SU-DHL-6 (cell line): Measurements from ENCODE around the gene AHSP.
"Not testable (repeated sequence)": the region's sequence is repeated elsewhere in the genome, so short reads cannot be mapped to it uniquely, and the experiment has no call there.

Experiments used
- H2AFZ ChIP-seq: fragments of 200-600 bp; sonication (generic); 2 replicates; pipeline ENCODE4 v1.6.1; 2014; ENCODE audit warnings: low read depth, mild to moderate bottlenecking, moderate library complexity, mixed read lengths, antibody characterized with exemption, low read length; ENCODE audit not compliant: severe bottlenecking
- H3F3A ChIP-seq: fragments of 200-600 bp; shearing (Covaris generic); 2 replicates; pipeline ENCODE4 v1.6.0; 2016; ENCODE audit warnings: antibody characterized with exemption, mild to moderate bottlenecking; ENCODE audit not compliant: insufficient read depth
- H3K27ac ChIP-seq: fragments of 200-600 bp; sonication (generic); 2 replicates; pipeline ENCODE4 v1.5.1; 2016; ENCODE audit warnings: low read depth, mild to moderate bottlenecking, low read length, moderate library complexity, mixed read lengths
- H3K27me3 ChIP-seq: fragments of 200-600 bp; sonication (generic), shearing (Covaris generic); 2 replicates; pipeline ENCODE4 v1.6.0; 2014; ENCODE audit warnings: mild to moderate bottlenecking, low read length
- H3K36me3 ChIP-seq: fragments of 200-600 bp; sonication (generic); 2 replicates; pipeline ENCODE4 v1.6.1; 2014; ENCODE audit warnings: mild to moderate bottlenecking, low read length, mixed read lengths
- H3K4me2 ChIP-seq: fragments of 300-600, 200-600 bp; shearing (Covaris generic), sonication (generic); 2 replicates; pipeline ENCODE4 v1.6.0; 2014; ENCODE audit warnings: low read length, low read depth, mild to moderate bottlenecking; ENCODE audit not compliant: poor library complexity, severe bottlenecking
- H3K4me3 ChIP-seq: fragments of 200-600 bp; sonication (generic); 2 replicates; pipeline ENCODE4 v1.5.1; 2014; ENCODE audit warnings: antibody characterized with exemption, low read length, mild to moderate bottlenecking, mixed read lengths; ENCODE audit not compliant: insufficient read depth, poor library complexity, severe bottlenecking
- H3K79me2 ChIP-seq: fragments of 200-600 bp; sonication (generic); 2 replicates; pipeline ENCODE4 v1.6.1; 2014; ENCODE audit warnings: mild to moderate bottlenecking, low read length, moderate library complexity; ENCODE audit not compliant: insufficient read depth
- H3K9ac ChIP-seq: fragments of 200-600 bp; sonication (generic); 2 replicates; pipeline ENCODE4 v1.7.0; 2014; ENCODE audit warnings: mild to moderate bottlenecking, low read length
- H3K9me2 ChIP-seq: fragments of 200-600 bp; sonication (generic); replicated peaks from 2 replicates; pipeline ENCODE4 v1.6.1; 2014; ENCODE audit warnings: low read length; ENCODE audit not compliant: insufficient read depth
- H3K9me3 ChIP-seq: fragments of 200-600 bp; sonication (generic); 2 replicates; pipeline ENCODE4 v1.6.1; 2014; ENCODE audit warnings: low read length, mixed read lengths; ENCODE audit not compliant: insufficient read depth
- H4K20me1 ChIP-seq: fragments of 200-600 bp; sonication (generic); 2 replicates; pipeline ENCODE4 v1.6.1; 2014; ENCODE audit warnings: low read depth, mild to moderate bottlenecking, antibody characterized with exemption, low read length, moderate library complexity, mixed read lengths
- CTCF ChIP-seq: fragments of 200-600 bp; sonication (generic); IDR thresholded peaks from one replicate; pipeline ENCODE4 v1.5.1; 2017; ENCODE audit warnings: antibody characterized with exemption, mild to moderate bottlenecking, low read length, moderate library complexity; ENCODE audit not compliant: insufficient read depth, poor library complexity, severe bottlenecking
- EZH2phosphoT487 ChIP-seq: fragments of 200-600 bp; sonication (generic), shearing (Covaris generic); conservative IDR thresholded peaks from 2 replicates; pipeline ENCODE4 v1.6.1; 2018; ENCODE audit warnings: mild to moderate bottlenecking, antibody characterized with exemption, low read length, moderate library complexity, mixed read lengths

The AHSP gene

DNA sequence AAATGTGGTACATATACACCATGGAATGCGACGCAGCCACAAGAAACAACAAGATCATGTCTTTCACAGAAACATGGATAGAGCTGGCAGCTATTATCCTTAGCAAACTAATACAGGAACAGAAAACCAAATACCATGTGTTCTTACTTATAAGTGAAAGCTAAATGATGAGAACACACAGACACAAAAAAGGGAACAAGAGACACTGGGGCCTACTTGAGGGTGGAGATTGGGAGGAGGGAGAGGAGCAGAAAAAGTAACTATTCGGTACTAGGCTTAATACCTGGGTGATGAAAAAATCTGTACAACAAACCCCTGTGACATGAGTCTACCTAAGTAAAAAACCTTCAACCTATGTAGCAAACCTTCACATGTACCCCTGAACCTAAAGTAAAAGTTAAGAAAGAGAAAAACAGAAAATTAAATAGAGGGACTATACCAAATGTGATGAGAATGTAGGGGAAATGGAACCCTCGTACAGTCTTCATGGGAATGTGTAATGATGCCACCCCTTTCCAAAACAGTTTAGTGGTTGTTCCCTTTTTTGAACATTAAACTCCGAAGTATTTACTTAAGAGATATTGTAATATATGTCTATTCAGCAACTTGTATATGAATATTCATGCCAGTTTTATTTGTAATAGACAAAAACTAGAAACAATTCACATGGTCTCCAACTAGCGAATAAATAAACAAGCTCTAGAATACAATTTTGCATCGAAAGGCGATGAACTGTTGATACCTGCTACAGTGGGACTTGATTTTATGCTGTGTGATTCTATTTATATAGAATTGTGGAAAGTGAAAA is 33.9 kb downstream of the AHSP start:
- Histone ChIP-seq H3K4me3 (no peak overlapping the region), H2AFZ (no peak overlapping the region), H3K27ac (no peak overlapping the region), H3K9me3 (no peaks in the 10 kb centered on the region), H3K36me3 (no peaks in the 10 kb centered on the region), H3F3A (no peaks in the 10 kb centered on the region), H4K20me1 (no peaks in the 10 kb centered on the region), H3K4me2 (no peak overlapping the region), H3K79me2 (no peaks in the 10 kb centered on the region), H3K9ac (no peak overlapping the region), H3K9me2 (no peaks in the 10 kb centered on the region), H3K27me3 (no peaks in the 10 kb centered on the region)
- TF ChIP-seq EZH2phosphoT487 (no peak), CTCF (no peak)

DNA sequence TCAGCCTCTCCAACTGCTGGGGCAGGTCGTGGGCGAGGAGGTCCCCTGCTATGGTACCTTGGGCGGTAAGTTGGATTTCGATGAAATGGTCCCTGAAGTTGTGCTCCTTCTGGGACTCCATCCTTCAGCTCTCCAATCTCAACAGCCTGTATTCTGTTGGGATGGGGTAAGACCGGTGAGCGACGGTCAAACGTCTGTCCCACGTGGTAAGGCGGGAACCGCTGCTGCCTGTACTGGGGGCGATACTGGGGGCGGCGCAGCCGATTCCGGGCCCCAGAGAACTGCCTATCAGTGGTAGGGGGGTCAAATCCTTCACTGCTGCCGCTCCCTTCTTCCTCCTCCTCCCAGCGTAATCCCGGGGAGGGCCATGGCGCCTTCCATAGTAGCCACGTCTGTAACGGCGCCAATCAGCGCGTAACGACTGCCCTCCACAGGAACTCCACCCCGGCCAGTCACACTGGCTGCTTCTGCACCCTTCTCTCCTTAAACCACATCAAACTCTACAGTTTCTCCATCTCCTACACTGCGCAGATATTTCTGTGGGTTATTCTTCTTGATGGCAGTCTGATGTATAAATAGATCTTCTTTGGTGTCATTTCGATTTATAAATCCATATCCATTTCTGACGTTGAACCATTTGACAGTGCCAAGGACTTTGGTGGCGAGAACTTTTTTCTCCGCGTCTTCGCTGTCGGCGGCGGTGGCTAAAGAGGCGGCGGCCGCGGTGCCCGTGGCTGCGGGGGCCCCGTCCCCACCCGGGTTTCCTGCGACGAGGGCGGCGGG is 41.1 kb downstream of the AHSP start:
- Histone ChIP-seq H3F3A (no peaks in the 10 kb centered on the region), H3K9me3 (no peaks in the 10 kb centered on the region), H3K27me3 (no peaks in the 10 kb centered on the region), H3K36me3 (no peaks in the 10 kb centered on the region), H3K27ac (no peak overlapping the region), H3K9ac (no peak overlapping the region), H3K4me3 (no peak overlapping the region), H2AFZ (no peak overlapping the region), H3K4me2 (no peak overlapping the region), H4K20me1 (no peaks in the 10 kb centered on the region), H3K79me2 (no peaks in the 10 kb centered on the region), H3K9me2 (no peaks in the 10 kb centered on the region)
- no peak for TF ChIP-seq EZH2phosphoT487

DNA sequence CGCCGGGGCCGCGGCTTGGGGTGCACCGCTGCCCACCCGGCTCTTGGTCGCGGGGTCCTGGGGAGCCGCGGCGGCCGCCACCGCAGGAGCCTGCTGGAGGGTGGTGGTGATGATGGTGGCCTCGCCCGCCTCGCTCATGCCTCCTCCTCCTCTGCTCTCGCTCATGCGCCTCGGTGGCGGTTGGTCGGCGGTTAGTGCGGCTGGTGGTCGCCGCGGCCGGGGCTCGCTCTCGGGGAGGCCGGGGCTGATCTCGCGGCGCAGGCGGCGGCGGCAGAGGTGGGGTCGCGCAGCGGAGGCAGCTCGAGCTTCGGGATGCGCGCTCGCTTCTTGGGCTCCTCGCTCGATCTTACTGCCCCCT is 41.6 kb downstream of the AHSP start:
- no peak overlapping the region for H3K9ac ChIP-seq
- H3K9me3 ChIP-seq: no peaks in the 10 kb centered on the region
- no peaks in the 10 kb centered on the region for H3K27me3 ChIP-seq
- no peak overlapping the region for H3K27ac ChIP-seq
- no peaks in the 10 kb centered on the region for H3K36me3 ChIP-seq
- H2AFZ ChIP-seq: no peak overlapping the region
- H3K4me2 ChIP-seq: no peak overlapping the region
- H4K20me1 ChIP-seq: no peaks in the 10 kb centered on the region
- no peak for TF ChIP-seq CTCF
- no peak for TF ChIP-seq EZH2phosphoT487
- no peaks in the 10 kb centered on the region for H3F3A ChIP-seq
- H3K79me2 ChIP-seq: no peaks in the 10 kb centered on the region
- H3K4me3 ChIP-seq: no peak overlapping the region
- H3K9me2 ChIP-seq: no peaks in the 10 kb centered on the region

DNA sequence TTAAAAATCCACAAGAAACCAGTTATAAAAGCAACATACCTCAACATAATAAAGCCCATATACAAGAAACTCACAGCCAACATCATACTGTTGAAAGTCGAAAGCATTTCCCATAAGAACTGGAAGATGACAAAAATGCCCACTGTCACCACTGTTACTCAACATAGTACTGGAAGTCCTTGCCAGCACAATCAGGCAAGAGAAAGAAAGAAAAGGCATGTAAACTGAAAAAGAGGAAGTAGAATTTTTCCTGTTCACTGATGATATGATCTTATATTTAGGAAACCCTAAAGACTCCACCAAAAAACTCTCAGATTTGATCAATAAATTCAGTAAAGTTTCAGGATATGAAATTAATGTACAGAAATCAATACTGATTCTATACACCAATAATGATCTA is 45.1 kb downstream of the AHSP start:
- no peaks in the 10 kb centered on the region for H3F3A ChIP-seq
- TF ChIP-seq CTCF (no peak), EZH2phosphoT487 (no peak)
- H3K36me3 ChIP-seq: no peaks in the 10 kb centered on the region
- H3K9ac ChIP-seq: no peak overlapping the region
- no peak overlapping the region for H2AFZ ChIP-seq
- no peak overlapping the region for H3K4me3 ChIP-seq
- H3K27me3 ChIP-seq: no peaks in the 10 kb centered on the region
- H4K20me1 ChIP-seq: no peaks in the 10 kb centered on the region
- H3K9me3 ChIP-seq: peaks cover 4% of the 10 kb centered on the region; the same call in 1 of the 2 replicates
- no peak overlapping the region for H3K27ac ChIP-seq
- H3K4me2 ChIP-seq: no peak overlapping the region
- no peaks in the 10 kb centered on the region for H3K9me2 ChIP-seq
- no peaks in the 10 kb centered on the region for H3K79me2 ChIP-seq

DNA sequence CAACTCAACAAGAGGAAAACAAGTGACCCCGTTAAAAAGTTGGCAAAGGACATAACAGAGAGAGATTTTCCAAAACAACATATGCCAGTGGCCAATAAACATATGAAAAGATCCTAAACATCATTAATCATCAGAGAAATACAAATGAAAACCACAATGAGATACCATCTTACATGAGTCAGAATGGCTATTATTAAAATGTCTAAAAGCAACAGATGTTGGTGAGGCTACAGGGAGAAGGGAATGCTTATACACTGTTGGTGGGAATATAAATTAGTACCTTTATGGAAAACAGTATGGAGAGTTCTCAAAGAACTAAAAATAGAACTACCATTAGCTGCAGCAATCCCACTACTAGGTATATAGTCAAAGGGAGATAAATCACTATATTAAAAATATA is 46.5 kb downstream of the AHSP start:
- not testable (repeated sequence) for H3K36me3 ChIP-seq, H3K27me3 ChIP-seq, H3K27ac ChIP-seq

More for the DNA sequence above, 46.5 kb downstream of the AHSP start:
- not testable (repeated sequence) for H3K9ac ChIP-seq, H2AFZ ChIP-seq, H4K20me1 ChIP-seq, H3K9me3 ChIP-seq, H3K4me3 ChIP-seq, H3F3A ChIP-seq, H3K9me2 ChIP-seq, H3K4me2 ChIP-seq, H3K79me2 ChIP-seq
